HG03432 (cell line): Measurements from ENCODE around the gene GAB3.
"Not testable (repeated sequence)": the region's sequence is repeated elsewhere in the genome, so short reads cannot be mapped to it uniquely, and the experiment has no call there.

Experiments used
- ATAC-seq: cut with Tn5 transposase; IDR thresholded peaks from one replicate; pipeline ENCODE4 v1.9.1; 2021; ENCODE audit warnings: mild to moderate bottlenecking, moderate library complexity; ENCODE audit not compliant: unreplicated experiment

GAB3 gene

GRCh38 chrX:154658187-154658586, 92.7 kb downstream of the GAB3 start:
- no peak for ATAC-seq

GRCh38 chrX:154657226-154657805, 93.6 kb downstream of the GAB3 start:
- ATAC-seq: no peak

- no peak for ATAC-seq
These were observed 95.1 kb downstream of the GAB3 start for GRCh38 chrX:154655786-154656185.

GRCh38 chrX:154655346-154655745, 95.5 kb downstream of the GAB3 start:
- no peak for ATAC-seq

GRCh38 chrX:154654925-154655324, 96.0 kb downstream of the GAB3 start:
- ATAC-seq: no peak

- ATAC-seq: no peak
These were observed 96.5 kb downstream of the GAB3 start for GRCh38 chrX:154654372-154654771.

GRCh38 chrX:154653413-154653812, 97.5 kb downstream of the GAB3 start, which contains the start of gene CTAG2:
Gene CTAG2, minus strand, starts transcription at chrX:154653579. Its CDS starts 64 bp downstream, at chrX:154653515.
- ATAC-seq: not testable (repeated sequence)

- ATAC-seq: no peak
These were observed 97.9 kb downstream of the GAB3 start for GRCh38 chrX:154653048-154653401.

GRCh38 chrX:154652311-154653047, 98.4 kb downstream of the GAB3 start:
- no peak for ATAC-seq

- no peak for ATAC-seq
These were observed 100.7 kb downstream of the GAB3 start for GRCh38 chrX:154650221-154650510.

- no peak for ATAC-seq
These were observed 101.2 kb downstream of the GAB3 start for GRCh38 chrX:154649503-154650220.

- no peak for ATAC-seq
These were observed 101.9 kb downstream of the GAB3 start for GRCh38 chrX:154648931-154649330.

- not testable (repeated sequence) for ATAC-seq
These were observed 105.0 kb downstream of the GAB3 start for GRCh38 chrX:154645745-154646378.

GRCh38 chrX:154643708-154644107, 107.2 kb downstream of the GAB3 start:
- not testable (repeated sequence) for ATAC-seq

- not testable (repeated sequence) for ATAC-seq
These were observed 109.1 kb downstream of the GAB3 start for GRCh38 chrX:154641740-154642139.

GRCh38 chrX:154633661-154634060, 117.2 kb downstream of the GAB3 start:
- ATAC-seq: not testable (repeated sequence)

GRCh38 chrX:154630949-154631348, 119.9 kb downstream of the GAB3 start:
- ATAC-seq: not testable (repeated sequence)

- not testable (repeated sequence) for ATAC-seq
These were observed 121.9 kb downstream of the GAB3 start for GRCh38 chrX:154628960-154629359.
